NT2/D1 (cell line): Measurements from ENCODE around the gene ICAM3.

Source experiments
- DNase-seq: peaks from one replicate; pipeline ENCODE4 v3.0.0-alpha.2; 2011; ENCODE audit warnings: low read depth, low spot score
- H3K27me3 ChIP-seq: 2 replicates; pipeline ENCODE4 v1.6.0; 2011; ENCODE audit warnings: mild to moderate bottlenecking; ENCODE audit not compliant: insufficient read length, insufficient read depth
- H3K36me3 ChIP-seq: 2 replicates; pipeline ENCODE4 v1.6.1; 2011; ENCODE audit warnings: mild to moderate bottlenecking, low read length, mixed read lengths; ENCODE audit not compliant: insufficient read depth, insufficient read length
- H3K4me1 ChIP-seq: 2 replicates; pipeline ENCODE4 v1.5.1; 2011; ENCODE audit not compliant: insufficient read depth, insufficient read length
- H3K4me3 ChIP-seq: 2 replicates; pipeline ENCODE4 v1.5.1; 2011; ENCODE audit warnings: low read depth; ENCODE audit not compliant: insufficient read length
- H3K9ac ChIP-seq: 2 replicates; pipeline ENCODE4 v1.6.0; 2011; ENCODE audit warnings: low read depth; ENCODE audit not compliant: insufficient read length
- H3K9me3 ChIP-seq: 2 replicates; pipeline ENCODE4 v1.5.1; 2011; ENCODE audit warnings: mild to moderate bottlenecking, low read length; ENCODE audit not compliant: insufficient read depth
- SUZ12 ChIP-seq: IDR thresholded peaks from 2 replicates; pipeline ENCODE4 v1.6.1; 2011; ENCODE audit not compliant: insufficient read length, insufficient read depth; ENCODE audit errors: extremely low read depth
- YY1 ChIP-seq: IDR thresholded peaks from 2 replicates; pipeline ENCODE4 v1.6.1; 2011; ENCODE audit not compliant: insufficient read length, insufficient read depth
- ZNF274 ChIP-seq: IDR thresholded peaks from 2 replicates; pipeline ENCODE4 v1.6.1; 2011; ENCODE audit warnings: mild to moderate bottlenecking, low read depth, low read length

The ICAM3 gene

DNA sequence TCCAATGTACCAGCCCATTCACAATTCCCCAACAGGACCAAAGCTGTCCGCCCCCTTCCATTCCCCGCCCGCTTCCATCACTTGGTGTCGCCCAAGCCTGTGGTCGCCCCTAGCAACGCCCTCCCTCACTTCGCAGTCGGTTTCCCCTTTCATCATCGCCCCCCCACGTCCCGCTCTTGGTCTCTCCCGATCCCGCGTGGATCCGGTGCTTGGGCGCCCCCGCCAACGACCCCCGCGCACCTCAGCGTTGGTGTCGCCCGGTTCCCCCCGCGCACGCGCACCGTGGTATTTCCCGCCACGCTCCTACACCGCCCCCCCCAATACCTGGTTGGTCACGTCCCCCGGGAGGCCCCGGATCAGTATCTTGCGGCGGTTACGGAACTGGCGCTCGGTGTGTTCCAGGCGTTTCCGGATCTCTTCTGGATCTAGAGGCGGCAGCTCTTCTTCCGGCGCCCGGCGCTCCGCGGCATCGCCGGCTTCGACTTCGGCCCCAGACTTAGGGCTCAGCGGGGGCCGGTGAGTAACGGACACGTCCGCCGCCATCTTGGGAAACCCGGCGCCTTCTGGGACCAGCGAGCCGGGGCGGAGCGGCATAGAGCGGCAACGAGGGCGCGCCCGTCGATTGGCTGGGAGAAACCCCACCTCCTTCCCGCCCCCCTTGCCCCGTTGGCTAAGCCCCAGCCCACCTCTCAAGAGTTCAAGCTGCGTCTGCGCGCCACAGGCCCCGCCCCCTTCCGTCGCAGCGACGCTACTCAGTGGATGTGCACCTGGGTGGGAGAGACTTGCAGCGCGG lies 6.3 kb downstream of the ICAM3 start, which contains the start of gene RAVER1:
Gene RAVER1, minus strand, starts transcription at position 565 of the 793 bp plus-strand sequence. Its CDS starts 22 bp downstream, at position 543.
- Histone ChIP-seq H3K9ac (peak within 1 kb of the TSS; percentile 92), H3K27me3 (peaks cover 16% of the 10 kb centered on the region), H3K9me3 (no peaks in the 10 kb centered on the region), H3K4me3 (peak within 1 kb of the TSS; percentile 98), H3K4me1 (peaks cover 24% of the 10 kb centered on the region), H3K36me3 (peaks cover 39% of the 10 kb centered on the region)
- TF ChIP-seq YY1 (peak; percentile 73), SUZ12 (no peak), ZNF274 (no peak)
- peak; percentile 96 for DNase-seq

DNA sequence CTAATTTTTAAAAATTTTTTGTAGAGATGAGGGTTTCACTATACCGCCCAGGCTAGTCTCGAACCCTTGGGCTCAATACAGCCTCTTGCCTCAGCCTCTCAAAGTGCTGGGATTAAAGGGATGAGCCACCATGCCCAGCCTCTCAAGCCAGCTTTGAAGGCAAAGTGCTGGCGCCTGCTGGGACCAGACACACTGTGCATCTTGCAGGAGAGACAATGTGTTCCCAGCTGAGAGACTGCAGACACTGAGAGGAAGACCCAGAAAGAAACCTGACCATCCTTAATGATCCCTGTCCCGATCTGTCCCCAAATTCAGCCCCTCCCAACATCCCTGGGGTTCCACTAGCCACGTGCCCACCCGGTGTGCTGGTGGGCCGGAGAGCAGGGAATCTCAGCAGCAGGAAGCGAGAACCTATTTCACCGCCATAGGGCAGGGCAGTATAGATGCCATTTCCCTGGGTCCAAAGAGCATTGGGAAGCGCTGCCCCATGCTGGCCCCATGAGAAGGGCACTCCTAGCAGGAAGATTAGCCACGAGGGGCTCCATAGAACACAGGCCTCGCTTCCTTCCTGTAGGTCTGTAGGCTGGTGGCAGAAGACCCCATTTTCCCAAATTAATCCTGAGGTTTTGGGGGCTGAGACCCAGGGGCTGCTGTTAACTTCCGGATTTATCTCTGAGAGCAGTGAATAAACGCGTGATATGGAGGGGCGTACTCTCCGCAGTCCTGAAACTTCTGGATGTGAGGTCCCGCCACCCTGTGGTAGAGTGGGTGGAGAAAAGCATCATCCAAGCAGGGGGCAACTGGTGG lies 7.1 kb downstream of the ICAM3 start:
- Histone ChIP-seq H3K27me3 (peaks cover 16% of the 10 kb centered on the region), H3K36me3 (peaks cover 47% of the 10 kb centered on the region), H3K9me3 (no peaks in the 10 kb centered on the region), H3K4me1 (peaks cover 24% of the 10 kb centered on the region), H3K9ac (peak overlapping the region; percentile 92), H3K4me3 (peak overlapping the region; percentile 98)
- no peak for TF ChIP-seq YY1
- TF ChIP-seq ZNF274 = no peak
- TF ChIP-seq SUZ12 = no peak
- no peak for DNase-seq

DNA sequence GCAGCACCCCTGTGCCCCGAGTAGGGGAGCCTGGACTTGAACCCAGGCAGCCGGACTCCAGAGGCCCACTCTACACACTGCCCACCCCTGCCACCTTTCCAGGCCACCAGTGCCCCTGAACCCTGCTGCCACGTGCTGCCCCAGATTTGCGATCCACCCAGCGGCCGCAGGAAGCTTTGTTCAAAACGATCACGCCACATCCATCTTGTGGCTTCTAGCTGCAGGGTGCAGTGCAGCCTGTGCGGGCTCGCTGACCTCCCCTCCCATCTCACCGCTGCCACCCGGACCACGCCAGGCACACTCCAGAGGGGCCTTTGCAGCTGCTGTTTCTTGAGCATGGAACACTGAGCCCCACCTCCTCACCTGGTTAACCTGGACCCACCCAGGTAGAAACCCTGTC lies 9.9 kb downstream of the ICAM3 start:
- Histone ChIP-seq H3K27me3 (peaks cover 8% of the 10 kb centered on the region), H3K9me3 (no peaks in the 10 kb centered on the region), H3K36me3 (peaks cover 74% of the 10 kb centered on the region), H3K4me1 (peaks cover 17% of the 10 kb centered on the region), H3K4me3 (no peak overlapping the region), H3K9ac (peak overlapping the region; percentile 28)
- DNase-seq = no peak
- TF ChIP-seq SUZ12 = no peak
- TF ChIP-seq YY1 = no peak
- no peak for TF ChIP-seq ZNF274

DNA sequence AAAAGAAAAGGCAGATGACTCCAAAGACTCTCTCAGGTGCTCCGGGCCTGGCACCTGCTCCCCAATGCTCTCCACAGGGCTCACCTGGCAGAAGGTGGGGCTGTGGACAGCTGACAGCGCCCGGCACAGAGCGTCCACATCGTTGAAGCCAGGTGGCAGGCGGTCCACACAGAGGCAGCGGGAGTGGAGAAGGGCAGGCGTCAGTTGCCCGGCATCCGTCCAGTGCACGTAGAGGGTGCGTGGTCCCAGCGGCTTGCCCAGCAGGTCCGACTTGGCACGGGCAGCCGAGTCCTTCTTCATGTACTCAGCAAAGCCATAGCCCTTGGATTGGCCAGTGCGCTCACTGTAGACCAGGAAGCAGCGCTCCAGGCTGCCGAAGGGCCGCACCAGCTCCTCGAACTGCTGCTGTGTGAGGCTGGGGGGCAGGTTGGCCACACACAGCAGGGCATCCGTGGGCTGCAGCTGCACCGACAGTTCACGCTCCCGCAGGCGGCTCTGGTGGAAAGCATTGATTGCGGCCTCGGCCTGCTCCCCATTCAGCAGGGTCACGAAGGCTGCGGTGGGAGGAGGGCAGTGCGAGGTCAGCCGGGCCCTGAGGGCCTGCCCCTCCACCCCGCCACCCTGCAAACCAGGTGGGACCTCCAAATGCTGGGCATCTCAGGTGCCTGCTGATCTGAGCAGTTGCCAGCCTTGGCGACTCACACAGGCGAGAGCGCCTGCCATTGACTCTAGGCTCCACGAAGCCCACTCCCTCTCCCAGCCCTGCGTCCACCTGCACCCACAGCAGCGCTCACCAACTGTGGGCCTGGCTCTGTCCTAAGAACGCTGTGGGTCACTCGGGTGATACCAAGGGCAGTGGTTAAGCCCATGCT lies 10.6 kb downstream of the ICAM3 start:
- no peak for DNase-seq
- peaks cover 81% of the 10 kb centered on the region for H3K36me3 ChIP-seq
- peaks cover under 1% of the 10 kb centered on the region for H3K27me3 ChIP-seq
- H3K4me3 ChIP-seq = no peak overlapping the region
- TF ChIP-seq ZNF274 = no peak
- TF ChIP-seq YY1 = no peak
- no peak for TF ChIP-seq SUZ12
- H3K9me3 ChIP-seq = no peaks in the 10 kb centered on the region
- H3K9ac ChIP-seq = no peak overlapping the region
- H3K4me1 ChIP-seq = peaks cover 13% of the 10 kb centered on the region

DNA sequence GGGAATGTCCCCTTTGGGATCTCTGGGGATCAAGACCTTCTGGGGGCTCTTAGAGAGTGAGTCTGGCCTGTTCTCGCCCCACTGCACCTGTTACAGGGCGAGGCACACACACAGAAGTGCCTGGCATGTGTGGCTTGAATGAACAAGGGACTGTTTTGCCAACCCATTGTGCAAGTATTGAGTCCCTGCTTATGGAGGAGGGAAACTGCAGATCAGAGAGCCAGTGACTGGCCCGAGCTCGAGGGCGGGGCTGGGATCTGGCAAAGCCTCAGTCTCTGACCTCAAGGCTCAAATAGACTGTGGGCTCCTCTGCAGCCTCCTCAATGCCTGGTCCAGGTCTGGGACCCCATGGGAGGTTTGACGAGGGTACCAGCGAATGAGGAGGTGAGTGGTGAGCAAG lies 11.6 kb downstream of the ICAM3 start:
- no peak for DNase-seq
- H3K9ac ChIP-seq = no peak overlapping the region
- H3K36me3 ChIP-seq = peaks cover 90% of the 10 kb centered on the region
- TF ChIP-seq YY1 (no peak), ZNF274 (no peak), SUZ12 (no peak)
- H3K4me3 ChIP-seq = no peak overlapping the region
- no peaks in the 10 kb centered on the region for H3K27me3 ChIP-seq
- H3K4me1 ChIP-seq = peaks cover 17% of the 10 kb centered on the region
- no peaks in the 10 kb centered on the region for H3K9me3 ChIP-seq

DNA sequence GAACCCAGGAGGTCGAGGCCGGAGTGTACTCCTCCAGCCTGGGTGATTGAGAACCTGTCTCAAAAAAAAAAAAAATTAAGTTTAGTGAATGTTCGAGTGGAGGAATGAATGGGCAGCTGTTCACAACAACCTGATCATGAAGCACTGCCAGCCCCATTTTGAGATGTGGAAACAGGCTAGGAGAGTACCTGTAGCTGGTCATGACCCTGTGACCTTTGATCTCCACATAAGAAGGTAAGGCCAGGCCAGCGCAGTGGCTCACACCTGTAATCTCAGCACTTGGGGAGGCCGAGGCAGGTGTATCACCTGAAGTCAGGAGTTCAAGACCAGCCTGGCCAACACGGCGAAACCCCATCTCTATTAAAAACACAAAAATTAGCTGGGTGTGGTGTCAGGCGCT lies 13.7 kb downstream of the ICAM3 start:
- Histone ChIP-seq H3K9me3 (no peaks in the 10 kb centered on the region), H3K9ac (no peak overlapping the region), H3K4me1 (peaks cover 11% of the 10 kb centered on the region), H3K27me3 (no peaks in the 10 kb centered on the region), H3K4me3 (no peak overlapping the region), H3K36me3 (peaks cover 98% of the 10 kb centered on the region)
- DNase-seq = no peak
- TF ChIP-seq ZNF274 = no peak
- TF ChIP-seq SUZ12 = no peak
